ENCODE data around the gene F2.

DNA sequence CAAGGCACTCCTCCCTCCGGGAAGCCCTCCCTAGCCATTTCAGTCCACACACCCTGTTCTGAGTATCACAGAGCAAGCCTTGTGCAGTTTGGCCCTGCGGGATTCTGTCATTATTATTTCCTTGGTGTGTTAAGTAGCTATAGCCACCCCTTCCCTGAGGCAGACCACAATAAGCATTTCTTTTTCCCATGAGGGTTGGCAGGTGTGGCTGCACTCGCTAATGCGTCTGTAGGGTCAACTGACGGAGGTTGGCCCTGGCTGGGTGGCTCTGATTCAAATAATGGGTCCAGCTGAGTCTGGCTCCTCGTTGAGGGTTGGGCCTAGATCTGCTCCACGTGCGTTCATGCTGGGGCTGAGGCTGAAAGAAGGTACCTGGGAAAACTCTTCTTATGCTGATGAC is 5.1 kb downstream of the F2 start:
- TF ChIP-seq, protein P1, sequence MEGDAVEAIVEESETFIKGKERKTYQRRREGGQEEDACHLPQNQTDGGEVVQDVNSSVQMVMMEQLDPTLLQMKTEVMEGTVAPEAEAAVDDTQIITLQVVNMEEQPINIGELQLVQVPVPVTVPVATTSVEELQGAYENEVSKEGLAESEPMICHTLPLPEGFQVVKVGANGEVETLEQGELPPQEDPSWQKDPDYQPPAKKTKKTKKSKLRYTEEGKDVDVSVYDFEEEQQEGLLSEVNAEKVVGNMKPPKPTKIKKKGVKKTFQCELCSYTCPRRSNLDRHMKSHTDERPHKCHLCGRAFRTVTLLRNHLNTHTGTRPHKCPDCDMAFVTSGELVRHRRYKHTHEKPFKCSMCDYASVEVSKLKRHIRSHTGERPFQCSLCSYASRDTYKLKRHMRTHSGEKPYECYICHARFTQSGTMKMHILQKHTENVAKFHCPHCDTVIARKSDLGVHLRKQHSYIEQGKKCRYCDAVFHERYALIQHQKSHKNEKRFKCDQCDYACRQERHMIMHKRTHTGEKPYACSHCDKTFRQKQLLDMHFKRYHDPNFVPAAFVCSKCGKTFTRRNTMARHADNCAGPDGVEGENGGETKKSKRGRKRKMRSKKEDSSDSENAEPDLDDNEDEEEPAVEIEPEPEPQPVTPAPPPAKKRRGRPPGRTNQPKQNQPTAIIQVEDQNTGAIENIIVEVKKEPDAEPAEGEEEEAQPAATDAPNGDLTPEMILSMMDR (IDR thresholded peaks at IDR 0.05) = no peak
- TF ChIP-seq POLR2A (IDR thresholded peaks at IDR 0.05) = no peak
